Progenitor cell of endocrine pancreas (in vitro differentiated cells): Measurements from ENCODE around the gene ATF2. TPM values are rescaled to one million over a fixed set of nuclear protein-coding genes. Genes with fewer than 3 reads are reported as not detected.

Experiments used
- DNase-seq: peaks from one replicate; pipeline ENCODE4 v3.0.0; 2021; ENCODE audit warnings: low spot score; ENCODE audit not compliant: unreplicated experiment
- H3K27ac Mint-ChIP-seq: 2 replicates; pipeline ENCODE4 v1.8.0; 2021; ENCODE audit warnings: mild to moderate bottlenecking, moderate library complexity, mixed read lengths
- H3K27me3 Mint-ChIP-seq: 2 replicates; pipeline ENCODE4 v1.8.0; 2021; ENCODE audit warnings: mixed read lengths
- H3K36me3 Mint-ChIP-seq: 2 replicates; pipeline ENCODE4 v1.8.0; 2022; ENCODE audit warnings: mixed read lengths; ENCODE audit not compliant: insufficient read depth
- H3K4me1 Mint-ChIP-seq: 2 replicates; pipeline ENCODE4 v1.8.0; 2021; ENCODE audit warnings: low read depth, mixed read lengths
- H3K4me3 Mint-ChIP-seq: 2 replicates; pipeline ENCODE4 v1.8.0; 2021; ENCODE audit warnings: low read depth, mild to moderate bottlenecking, moderate library complexity, mixed read lengths
- H3K9me3 Mint-ChIP-seq: 2 replicates; pipeline ENCODE4 v1.8.0; 2021; ENCODE audit warnings: low read depth, mixed read lengths
- microRNA-seq: library from miRNA; unstranded; fragments of <30 nt; microRNA quantifications from one replicate; pipeline ENCODE4 v1.1.0, GENCODE V29; 2020; ENCODE audit warnings: borderline number of aligned reads; ENCODE audit not compliant: unreplicated experiment
- total RNA-seq: library from RNA; stranded (reverse); gene quantifications from 2 replicates; pipeline ENCODE4 v1.2.1, GENCODE V29; 2021
- TF ChIP-seq, protein P1 (sequence below): fragments of 200-600 bp; sonication (generic); IDR thresholded peaks from one replicate; pipeline ENCODE4 v1.5.0; 2021; ENCODE audit warnings: antibody characterized with exemption, mild to moderate bottlenecking; ENCODE audit not compliant: unreplicated experiment

The ATF2 gene
- total RNA-seq, 1 donor from 2014 or later = 58.9 TPM

DNA sequence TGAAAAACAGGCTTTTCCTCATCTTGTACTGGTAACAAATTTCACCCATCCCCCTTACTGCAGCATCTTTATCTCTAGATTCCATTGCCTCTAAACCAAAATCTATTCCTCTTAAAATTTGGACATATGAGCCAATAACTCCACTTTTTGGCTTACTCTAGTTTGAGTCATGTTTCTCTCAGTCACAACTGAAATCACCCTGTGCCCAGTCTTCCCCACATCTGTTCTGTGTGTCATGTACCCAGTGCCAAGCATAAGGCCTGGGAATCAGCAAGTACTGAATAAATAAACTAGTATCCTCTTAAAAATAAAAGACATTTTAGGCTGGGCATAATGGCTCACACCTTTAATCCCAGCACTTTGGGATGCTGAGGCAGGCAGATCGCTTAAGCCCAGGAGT is 142.1 kb downstream of the ATF2 start:
- H3K27me3 Mint-ChIP-seq = no peaks in the 10 kb centered on the region
- H3K4me3 Mint-ChIP-seq = no peak overlapping the region
- peaks cover 9% of the 10 kb centered on the region for H3K4me1 Mint-ChIP-seq
- no peak overlapping the region for H3K27ac Mint-ChIP-seq
- peaks cover 10% of the 10 kb centered on the region for H3K9me3 Mint-ChIP-seq
- no peak for DNase-seq
- peaks cover 2% of the 10 kb centered on the region for H3K36me3 Mint-ChIP-seq
- TF ChIP-seq, protein P1, sequence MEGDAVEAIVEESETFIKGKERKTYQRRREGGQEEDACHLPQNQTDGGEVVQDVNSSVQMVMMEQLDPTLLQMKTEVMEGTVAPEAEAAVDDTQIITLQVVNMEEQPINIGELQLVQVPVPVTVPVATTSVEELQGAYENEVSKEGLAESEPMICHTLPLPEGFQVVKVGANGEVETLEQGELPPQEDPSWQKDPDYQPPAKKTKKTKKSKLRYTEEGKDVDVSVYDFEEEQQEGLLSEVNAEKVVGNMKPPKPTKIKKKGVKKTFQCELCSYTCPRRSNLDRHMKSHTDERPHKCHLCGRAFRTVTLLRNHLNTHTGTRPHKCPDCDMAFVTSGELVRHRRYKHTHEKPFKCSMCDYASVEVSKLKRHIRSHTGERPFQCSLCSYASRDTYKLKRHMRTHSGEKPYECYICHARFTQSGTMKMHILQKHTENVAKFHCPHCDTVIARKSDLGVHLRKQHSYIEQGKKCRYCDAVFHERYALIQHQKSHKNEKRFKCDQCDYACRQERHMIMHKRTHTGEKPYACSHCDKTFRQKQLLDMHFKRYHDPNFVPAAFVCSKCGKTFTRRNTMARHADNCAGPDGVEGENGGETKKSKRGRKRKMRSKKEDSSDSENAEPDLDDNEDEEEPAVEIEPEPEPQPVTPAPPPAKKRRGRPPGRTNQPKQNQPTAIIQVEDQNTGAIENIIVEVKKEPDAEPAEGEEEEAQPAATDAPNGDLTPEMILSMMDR = no peak

DNA sequence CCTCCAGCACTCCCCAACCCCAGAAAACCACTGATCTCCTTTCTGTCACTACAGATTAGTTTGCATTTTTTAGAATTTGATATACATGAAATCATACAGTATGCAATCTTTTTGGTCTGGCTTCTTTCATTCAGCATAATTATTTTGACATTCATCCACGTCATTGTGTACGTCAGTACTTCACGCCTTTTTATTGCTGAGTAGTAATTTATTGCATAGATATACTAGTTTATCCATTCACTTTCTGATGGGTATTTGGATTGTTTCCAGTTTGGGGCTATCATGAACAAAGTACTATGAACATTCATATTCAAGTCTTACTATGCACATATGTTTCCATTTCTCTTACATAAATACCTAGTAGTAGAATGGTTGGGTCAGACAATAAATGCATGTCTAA is 142.8 kb downstream of the ATF2 start:
- no peak for DNase-seq
- Mint-ChIP-seq H3K4me1 (peaks cover 9% of the 10 kb centered on the region), H3K4me3 (no peak overlapping the region), H3K9me3 (peaks cover 10% of the 10 kb centered on the region), H3K27me3 (no peaks in the 10 kb centered on the region), H3K27ac (no peak overlapping the region), H3K36me3 (peaks cover 2% of the 10 kb centered on the region)
- TF ChIP-seq, protein P1 = no peak

DNA sequence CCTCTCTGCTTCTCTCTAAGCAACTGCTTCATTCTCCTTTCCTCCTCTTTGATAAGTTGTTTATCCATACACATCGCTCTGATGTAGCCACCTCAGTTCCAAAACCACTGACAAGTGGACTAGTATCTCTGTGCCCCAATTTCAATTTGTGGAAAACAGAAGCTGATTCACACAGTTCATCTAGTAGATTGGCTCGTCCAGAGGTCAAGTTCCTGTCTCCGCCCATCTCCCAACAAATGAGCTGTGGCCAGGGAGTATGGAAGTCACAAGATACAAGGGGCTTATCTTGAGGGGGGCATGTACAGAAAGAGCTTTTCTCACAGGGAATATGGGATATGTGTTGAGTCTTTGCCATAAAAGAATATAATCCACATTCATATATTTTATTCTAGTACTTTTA is 145.1 kb downstream of the ATF2 start:
- no peak overlapping the region for H3K27ac Mint-ChIP-seq
- H3K4me1 Mint-ChIP-seq = peaks cover 12% of the 10 kb centered on the region
- TF ChIP-seq, protein P1 = no peak
- no peak for DNase-seq
- H3K36me3 Mint-ChIP-seq = peaks cover 2% of the 10 kb centered on the region
- peaks cover 10% of the 10 kb centered on the region for H3K9me3 Mint-ChIP-seq
- H3K27me3 Mint-ChIP-seq = no peaks in the 10 kb centered on the region
- no peak overlapping the region for H3K4me3 Mint-ChIP-seq

Small RNA genes within 50 kb of the gene (microRNA-seq; reads per million reads assigned to microRNA genes)
- gene MIR933 = 7.2 reads per million, percentile 8 among the genes with 10 or more reads in this experiment

Other genes starting within 250 kb of the ATF2 start
- gene CHN1, start 162.8 kb downstream of the ATF2 start, total RNA-seq = 46.1 and 50.3 TPM in 2 replicates
- gene ATP5MC3, start 13.5 kb upstream of the ATF2 start, total RNA-seq = 185 and 192 TPM in 2 replicates